Astrocyte (in vitro differentiated cells and primary cell): Measurements from ENCODE around the gene ELFN2. TPM values are rescaled to one million over a fixed set of nuclear protein-coding genes. Genes with fewer than 3 reads are reported as not detected.

ENCODE experiments used
- DNase-seq: peaks from one replicate; pipeline ENCODE4 v3.0.0-alpha.2; 2010; ENCODE audit warnings: low read depth
- FAIRE-seq: peaks from 2 replicates; lab custom pipeline; 2011; peaks lifted over from hg19 to GRCh38; lab: Jason Lieb, UNC
- H2AFZ ChIP-seq: 2 replicates; pipeline ENCODE4 v1.6.0; 2012; ENCODE audit warnings: low read depth, low read length, inconsistent platforms
- H3K27ac ChIP-seq: 2 replicates; pipeline ENCODE4 v1.5.1; 2011; ENCODE audit warnings: low read depth, low read length, inconsistent platforms
- H3K27me3 ChIP-seq: 2 replicates; pipeline ENCODE4 v1.6.0; 2011; ENCODE audit warnings: low read length, inconsistent platforms; ENCODE audit not compliant: insufficient read depth
- H3K36me3 ChIP-seq: 2 replicates; pipeline ENCODE4 v1.5.1; 2011; ENCODE audit warnings: low read length, inconsistent platforms; ENCODE audit not compliant: insufficient read depth
- H3K4me1 ChIP-seq: 2 replicates; pipeline ENCODE4 v1.5.1; 2011; ENCODE audit warnings: low read length, inconsistent platforms; ENCODE audit not compliant: insufficient read depth
- H3K4me2 ChIP-seq: 2 replicates; pipeline ENCODE4 v1.6.0; 2012; ENCODE audit warnings: low read length, inconsistent platforms
- H3K4me3 ChIP-seq: 2 replicates; pipeline ENCODE4 v1.5.1; 2011; ENCODE audit warnings: low read depth, mild to moderate bottlenecking, low read length, inconsistent platforms; ENCODE audit not compliant: insufficient read depth
- H3K79me2 ChIP-seq: 2 replicates; pipeline ENCODE4 v1.6.0; 2012; ENCODE audit warnings: mild to moderate bottlenecking, low read length, inconsistent platforms; ENCODE audit not compliant: insufficient read depth
- H3K9ac ChIP-seq: 2 replicates; pipeline ENCODE4 v1.6.0; 2012; ENCODE audit warnings: mild to moderate bottlenecking, low read length, inconsistent platforms
- H3K9me3 ChIP-seq: 2 replicates; pipeline ENCODE4 v1.5.1; 2012; ENCODE audit warnings: low read depth, mild to moderate bottlenecking, low read length, inconsistent platforms; ENCODE audit not compliant: insufficient read depth
- H4K20me1 ChIP-seq: 2 replicates; pipeline ENCODE4 v1.6.0; 2012; ENCODE audit warnings: low read length, inconsistent platforms; ENCODE audit not compliant: insufficient read depth
- H3K27ac Mint-ChIP-seq: one replicate; pipeline ENCODE4 v1.8.0; 2021; ENCODE audit warnings: mild to moderate bottlenecking, mixed read lengths; ENCODE audit not compliant: unreplicated experiment
- H3K27me3 Mint-ChIP-seq: one replicate; pipeline ENCODE4 v1.8.0; 2021; ENCODE audit warnings: low read depth, mixed read lengths; ENCODE audit not compliant: unreplicated experiment
- H3K36me3 Mint-ChIP-seq: one replicate; pipeline ENCODE4 v1.8.0; 2021; ENCODE audit warnings: low read depth, mixed read lengths; ENCODE audit not compliant: unreplicated experiment
- H3K4me1 Mint-ChIP-seq: one replicate; pipeline ENCODE4 v1.8.0; 2021; ENCODE audit warnings: low read depth, mixed read lengths; ENCODE audit not compliant: unreplicated experiment
- H3K4me3 Mint-ChIP-seq: one replicate; pipeline ENCODE4 v1.8.0; 2021; ENCODE audit warnings: mild to moderate bottlenecking, moderate library complexity, mixed read lengths; ENCODE audit not compliant: unreplicated experiment
- H3K9me3 Mint-ChIP-seq: one replicate; pipeline ENCODE4 v1.8.0; 2021; ENCODE audit warnings: mild to moderate bottlenecking, mixed read lengths; ENCODE audit not compliant: unreplicated experiment
- EZH2 ChIP-seq: IDR thresholded peaks from 2 replicates; pipeline ENCODE4 v1.6.1; 2012; ENCODE audit warnings: mild to moderate bottlenecking, low read length, inconsistent platforms; ENCODE audit not compliant: insufficient read depth
- total RNA-seq: library from RNA; stranded (reverse); gene quantifications from 2 replicates; pipeline ENCODE4 v1.2.1, GENCODE V29; 2021
- TF ChIP-seq, protein P1 (sequence below): IDR thresholded peaks from 2 replicates; pipeline ENCODE4 v1.5.1; 2011; ENCODE audit warnings: low read depth, mild to moderate bottlenecking, inconsistent platforms, low read length, moderate library complexity; ENCODE audit not compliant: insufficient read depth

The ELFN2 gene
- total RNA-seq, 1 donor from 2014 or later, result 2.8 TPM

DNA sequence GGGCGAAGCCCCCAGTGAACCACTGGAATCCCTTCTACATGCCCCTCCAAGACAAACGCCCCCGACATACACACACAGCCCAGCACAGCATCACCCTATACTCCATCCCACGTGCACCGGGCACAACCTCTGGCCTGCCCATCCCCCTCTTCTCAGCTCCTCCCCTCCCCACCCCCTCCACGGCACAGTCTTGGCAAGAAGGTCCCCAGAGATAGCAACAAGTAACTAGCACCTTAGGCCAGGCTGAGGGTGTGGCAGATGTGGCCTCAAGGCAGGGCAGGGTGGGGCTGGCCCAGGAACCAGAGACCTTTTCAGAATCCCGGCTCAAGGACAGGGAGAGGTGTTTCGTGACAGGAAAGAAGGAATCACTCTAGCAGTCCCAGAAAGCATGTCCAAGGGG, 90.7 kb downstream of the ELFN2 start:
- no peaks in the 10 kb centered on the region for H3K79me2 ChIP-seq
- no peak overlapping the region for H3K27ac ChIP-seq
- TF ChIP-seq, protein P1, sequence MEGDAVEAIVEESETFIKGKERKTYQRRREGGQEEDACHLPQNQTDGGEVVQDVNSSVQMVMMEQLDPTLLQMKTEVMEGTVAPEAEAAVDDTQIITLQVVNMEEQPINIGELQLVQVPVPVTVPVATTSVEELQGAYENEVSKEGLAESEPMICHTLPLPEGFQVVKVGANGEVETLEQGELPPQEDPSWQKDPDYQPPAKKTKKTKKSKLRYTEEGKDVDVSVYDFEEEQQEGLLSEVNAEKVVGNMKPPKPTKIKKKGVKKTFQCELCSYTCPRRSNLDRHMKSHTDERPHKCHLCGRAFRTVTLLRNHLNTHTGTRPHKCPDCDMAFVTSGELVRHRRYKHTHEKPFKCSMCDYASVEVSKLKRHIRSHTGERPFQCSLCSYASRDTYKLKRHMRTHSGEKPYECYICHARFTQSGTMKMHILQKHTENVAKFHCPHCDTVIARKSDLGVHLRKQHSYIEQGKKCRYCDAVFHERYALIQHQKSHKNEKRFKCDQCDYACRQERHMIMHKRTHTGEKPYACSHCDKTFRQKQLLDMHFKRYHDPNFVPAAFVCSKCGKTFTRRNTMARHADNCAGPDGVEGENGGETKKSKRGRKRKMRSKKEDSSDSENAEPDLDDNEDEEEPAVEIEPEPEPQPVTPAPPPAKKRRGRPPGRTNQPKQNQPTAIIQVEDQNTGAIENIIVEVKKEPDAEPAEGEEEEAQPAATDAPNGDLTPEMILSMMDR, result no peak
- no peak for TF ChIP-seq EZH2
- no peak overlapping the region for H3K4me3 Mint-ChIP-seq
- peaks cover 9% of the 10 kb centered on the region for H3K4me1 Mint-ChIP-seq
- H3K9ac ChIP-seq, result no peak overlapping the region
- FAIRE-seq (no peak), DNase-seq (no peak)
- H3K4me1 ChIP-seq, result peaks cover 29% of the 10 kb centered on the region
- H3K27me3 ChIP-seq, result peaks cover 17% of the 10 kb centered on the region
- H3K27me3 Mint-ChIP-seq, result peaks cover 59% of the 10 kb centered on the region
- H3K4me3 ChIP-seq, result no peak overlapping the region
- no peak overlapping the region for H3K4me2 ChIP-seq
- no peaks in the 10 kb centered on the region for H3K9me3 ChIP-seq
- H2AFZ ChIP-seq, result no peak overlapping the region
- no peaks in the 10 kb centered on the region for H3K36me3 ChIP-seq
- H3K9me3 Mint-ChIP-seq, result no peaks in the 10 kb centered on the region
- no peaks in the 10 kb centered on the region for H3K36me3 Mint-ChIP-seq
- no peaks in the 10 kb centered on the region for H4K20me1 ChIP-seq
- no peak overlapping the region for H3K27ac Mint-ChIP-seq

DNA sequence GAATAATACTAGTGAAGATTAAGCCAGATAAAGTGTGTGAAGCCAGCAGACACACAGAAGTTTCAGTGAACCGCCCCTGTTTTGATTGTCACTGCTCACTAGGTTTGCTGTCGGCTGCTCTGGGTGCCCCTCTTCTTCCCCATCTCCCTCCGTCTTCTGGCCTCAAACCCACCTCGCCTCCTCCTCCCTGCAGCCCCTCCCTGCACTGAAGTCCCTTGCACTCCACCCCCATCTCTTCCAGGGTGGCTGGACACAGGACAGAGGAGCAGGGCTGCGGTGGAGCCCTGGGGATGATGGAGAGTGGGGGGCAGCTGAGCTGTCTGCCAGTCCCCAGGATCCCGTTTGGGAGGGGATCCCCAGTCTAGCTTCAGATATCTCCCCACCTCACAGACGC, 91.5 kb downstream of the ELFN2 start:
- no peak overlapping the region for H3K27ac ChIP-seq
- no peak overlapping the region for H3K4me3 ChIP-seq
- no peak overlapping the region for H3K9ac ChIP-seq
- H3K36me3 ChIP-seq, result no peaks in the 10 kb centered on the region
- H3K9me3 Mint-ChIP-seq, result no peaks in the 10 kb centered on the region
- H3K4me1 ChIP-seq, result peaks cover 37% of the 10 kb centered on the region
- H3K27ac Mint-ChIP-seq, result peak overlapping the region; percentile 53
- no peaks in the 10 kb centered on the region for H3K9me3 ChIP-seq
- peaks cover 53% of the 10 kb centered on the region for H3K27me3 Mint-ChIP-seq
- H3K27me3 ChIP-seq, result peaks cover 10% of the 10 kb centered on the region
- no peaks in the 10 kb centered on the region for H4K20me1 ChIP-seq
- DNase-seq (no peak), FAIRE-seq (no peak)
- no peak overlapping the region for H2AFZ ChIP-seq
- no peaks in the 10 kb centered on the region for H3K36me3 Mint-ChIP-seq
- H3K4me1 Mint-ChIP-seq, result peaks cover 9% of the 10 kb centered on the region
- no peaks in the 10 kb centered on the region for H3K79me2 ChIP-seq
- no peak overlapping the region for H3K4me2 ChIP-seq
- TF ChIP-seq EZH2, result no peak
- TF ChIP-seq, protein P1, result no peak
- H3K4me3 Mint-ChIP-seq, result no peak overlapping the region

DNA sequence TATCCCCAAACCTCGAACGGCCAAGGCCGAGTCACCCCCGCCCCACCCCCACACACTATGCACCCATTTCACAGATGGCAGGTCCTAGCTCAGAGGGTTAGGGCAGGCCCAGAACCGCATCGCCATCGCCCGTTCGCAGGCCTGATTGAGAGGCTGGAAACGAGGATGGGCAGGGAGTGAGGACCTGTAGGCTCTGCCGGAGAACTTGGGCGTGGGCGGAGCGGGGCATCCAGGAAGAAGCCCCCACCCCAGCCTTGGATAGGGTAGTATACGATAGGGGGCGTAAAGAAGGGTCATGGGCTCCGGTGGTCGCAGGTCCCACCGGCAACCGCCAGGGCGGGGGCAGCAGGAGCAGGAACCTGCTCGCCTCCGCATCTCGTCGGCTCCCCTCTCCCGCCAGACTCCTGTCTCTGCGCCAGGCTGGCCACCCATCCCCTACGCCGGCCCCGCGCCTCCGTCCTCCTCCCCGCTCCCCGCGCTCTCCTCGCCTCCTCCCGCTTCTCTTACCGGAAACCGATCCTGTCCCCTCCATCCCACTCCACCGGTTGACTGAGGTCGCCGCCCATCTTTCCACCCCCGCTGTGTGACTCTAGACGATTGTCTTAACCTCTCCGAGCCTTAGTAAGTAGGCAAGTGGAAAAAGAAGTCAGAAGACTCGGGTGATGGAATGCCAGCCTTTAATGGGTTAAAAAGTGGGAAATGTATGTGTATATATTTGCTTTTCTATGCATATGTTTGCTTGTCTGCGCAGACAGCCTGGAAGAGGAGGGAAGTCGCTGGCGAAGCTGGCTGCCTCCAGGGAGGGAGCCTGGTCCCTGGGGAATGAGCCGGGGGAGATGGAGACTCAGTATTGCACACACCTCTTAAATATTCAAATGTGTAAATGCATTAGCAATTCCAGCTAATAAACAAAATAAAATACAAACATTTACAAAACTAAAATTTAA, 92.1 kb downstream of the ELFN2 start:
- DNase-seq (no peak), FAIRE-seq (no peak)
- no peaks in the 10 kb centered on the region for H3K79me2 ChIP-seq
- Mint-ChIP-seq H3K4me1 (peaks cover 10% of the 10 kb centered on the region), H3K27me3 (peaks cover 51% of the 10 kb centered on the region), H3K4me3 (no peak overlapping the region), H3K27ac (no peak overlapping the region), H3K9me3 (no peaks in the 10 kb centered on the region), H3K36me3 (no peaks in the 10 kb centered on the region)
- H3K4me1 ChIP-seq, result peaks cover 43% of the 10 kb centered on the region
- peak overlapping the region; percentile 75 for H3K4me2 ChIP-seq
- H2AFZ ChIP-seq, result peak overlapping the region; percentile 63
- no peaks in the 10 kb centered on the region for H4K20me1 ChIP-seq
- TF ChIP-seq EZH2, result peak; percentile 56
- TF ChIP-seq, protein P1, result no peak
- no peaks in the 10 kb centered on the region for H3K36me3 ChIP-seq
- no peaks in the 10 kb centered on the region for H3K9me3 ChIP-seq
- H3K27me3 ChIP-seq, result peaks cover 10% of the 10 kb centered on the region
- no peak overlapping the region for H3K9ac ChIP-seq
- no peak overlapping the region for H3K27ac ChIP-seq
- H3K4me3 ChIP-seq, result no peak overlapping the region
